ENCODE data around the gene CAPN2.
"Not testable (repeated sequence)": the region's sequence is repeated elsewhere in the genome, so short reads cannot be mapped to it uniquely, and the experiment has no call there.

- TF ChIP-seq CTCF (conservative IDR thresholded peaks at IDR 0.05); ZFX (IDR thresholded peaks at IDR 0.05): not testable (repeated sequence)
These were observed 97.6 kb downstream of the CAPN2 start for GRCh38 chr1:223809905-223810304.

Data from C4-2B (cell line).